Measurements from ENCODE around the gene LSM14B. TPM values are rescaled to one million over a fixed set of nuclear protein-coding genes. Genes with fewer than 3 reads are reported as not detected.

LSM14B gene
- total RNA-seq, 1 donor from 2014 or later = 35.1 TPM

DNA sequence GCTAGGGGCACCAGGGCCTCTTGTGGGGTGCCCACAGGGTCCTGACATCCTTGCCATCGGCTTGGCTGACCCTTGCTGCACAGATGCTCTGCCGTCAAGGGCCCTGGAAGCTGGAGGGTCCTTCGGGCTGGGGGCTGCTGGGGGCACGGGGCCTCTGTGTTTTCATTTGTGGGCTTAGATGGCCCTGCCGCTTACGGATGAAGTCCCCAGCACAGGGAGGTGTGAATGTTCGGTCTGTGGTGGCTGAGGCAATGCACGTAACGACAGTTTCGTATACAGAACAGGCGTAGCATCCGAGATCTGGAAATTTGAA is 35.8 kb downstream of the LSM14B start:
- no peak for ATAC-seq

DNA sequence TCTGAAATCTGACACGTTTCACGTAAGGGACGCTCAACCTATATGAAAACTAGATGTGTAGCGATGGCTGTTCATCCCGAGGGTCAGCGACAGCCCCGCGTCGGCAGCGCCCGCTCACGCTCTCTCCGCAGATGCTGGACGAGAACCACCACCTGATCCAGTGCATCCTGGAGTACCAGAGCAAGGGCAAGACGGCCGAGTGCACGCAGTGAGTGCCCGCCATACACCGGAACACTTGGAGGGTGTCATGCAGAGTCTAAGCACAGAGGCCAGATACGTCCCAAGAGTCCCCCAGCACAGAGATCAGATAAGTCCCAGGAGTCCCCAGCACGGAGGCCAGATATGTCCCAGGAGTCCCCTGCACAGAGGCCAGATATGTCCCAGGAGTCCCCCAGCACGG is 36.3 kb downstream of the LSM14B start:
- Histone ChIP-seq H3K4me3 (no peak overlapping the region), H3K36me3 (peaks cover 30% of the 10 kb centered on the region), H3K27ac (no peak overlapping the region), H3K27me3 (no peaks in the 10 kb centered on the region), H3K9me3 (no peaks in the 10 kb centered on the region), H3K4me1 (peaks cover 9% of the 10 kb centered on the region)
- DNase-seq = no peak
- ATAC-seq = no peak
- TF ChIP-seq, protein P1, sequence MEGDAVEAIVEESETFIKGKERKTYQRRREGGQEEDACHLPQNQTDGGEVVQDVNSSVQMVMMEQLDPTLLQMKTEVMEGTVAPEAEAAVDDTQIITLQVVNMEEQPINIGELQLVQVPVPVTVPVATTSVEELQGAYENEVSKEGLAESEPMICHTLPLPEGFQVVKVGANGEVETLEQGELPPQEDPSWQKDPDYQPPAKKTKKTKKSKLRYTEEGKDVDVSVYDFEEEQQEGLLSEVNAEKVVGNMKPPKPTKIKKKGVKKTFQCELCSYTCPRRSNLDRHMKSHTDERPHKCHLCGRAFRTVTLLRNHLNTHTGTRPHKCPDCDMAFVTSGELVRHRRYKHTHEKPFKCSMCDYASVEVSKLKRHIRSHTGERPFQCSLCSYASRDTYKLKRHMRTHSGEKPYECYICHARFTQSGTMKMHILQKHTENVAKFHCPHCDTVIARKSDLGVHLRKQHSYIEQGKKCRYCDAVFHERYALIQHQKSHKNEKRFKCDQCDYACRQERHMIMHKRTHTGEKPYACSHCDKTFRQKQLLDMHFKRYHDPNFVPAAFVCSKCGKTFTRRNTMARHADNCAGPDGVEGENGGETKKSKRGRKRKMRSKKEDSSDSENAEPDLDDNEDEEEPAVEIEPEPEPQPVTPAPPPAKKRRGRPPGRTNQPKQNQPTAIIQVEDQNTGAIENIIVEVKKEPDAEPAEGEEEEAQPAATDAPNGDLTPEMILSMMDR (IDR thresholded peaks at IDR 0.05) = no peak
- intact Hi-C loops (cut with DNase I) = no loop called here

More for the DNA sequence above, 35.8 kb downstream of the LSM14B start:
- Histone ChIP-seq H3K4me3 (no peak overlapping the region), H3K4me1 (peaks cover 9% of the 10 kb centered on the region), H3K9me3 (no peaks in the 10 kb centered on the region), H3K27me3 (no peaks in the 10 kb centered on the region), H3K36me3 (peaks cover 25% of the 10 kb centered on the region), H3K27ac (no peak overlapping the region)
- intact Hi-C loops (cut with DNase I) = no loop called here
- DNase-seq = no peak
- TF ChIP-seq, protein P1 (IDR thresholded peaks at IDR 0.05) = no peak

DNA sequence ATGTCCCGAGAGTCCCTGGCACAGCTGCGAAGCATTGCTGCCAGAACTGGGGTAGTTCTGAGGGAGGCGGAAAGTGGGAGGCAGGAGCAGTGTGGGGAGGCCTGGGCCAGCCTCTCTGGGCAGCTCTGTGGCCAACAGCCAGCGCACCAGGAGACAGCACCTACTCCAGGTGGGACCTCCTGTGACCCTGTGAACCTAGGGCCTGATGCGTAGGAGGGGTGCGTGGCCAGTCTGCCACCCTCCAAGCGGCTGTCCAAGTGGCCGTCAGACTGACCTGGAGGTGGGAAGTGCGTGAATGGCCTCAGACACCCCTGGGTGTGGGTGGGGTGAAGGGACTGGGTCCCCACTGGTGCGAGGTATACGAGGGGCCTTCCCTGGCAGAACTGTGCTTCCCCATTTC is 36.8 kb downstream of the LSM14B start:
- intact Hi-C loops (cut with DNase I) = no loop called here
- no peak for DNase-seq
- ATAC-seq = no peak
- Histone ChIP-seq H3K4me3 (no peak overlapping the region), H3K9me3 (no peaks in the 10 kb centered on the region), H3K4me1 (peaks cover 9% of the 10 kb centered on the region), H3K27ac (no peak overlapping the region), H3K36me3 (peaks cover 35% of the 10 kb centered on the region), H3K27me3 (no peaks in the 10 kb centered on the region)
- TF ChIP-seq, protein P1 (IDR thresholded peaks at IDR 0.05) = no peak

GRCh38 chr20:62159839-62160238 is 37.6 kb downstream of the LSM14B start:
- DNase-seq = no peak
- Histone ChIP-seq H3K4me3 (no peak overlapping the region), H3K27ac (no peak overlapping the region), H3K9me3 (no peaks in the 10 kb centered on the region), H3K27me3 (no peaks in the 10 kb centered on the region), H3K36me3 (peaks cover 43% of the 10 kb centered on the region), H3K4me1 (peaks cover 9% of the 10 kb centered on the region)
- no peak for ATAC-seq
- intact Hi-C loops (cut with DNase I) = no loop called here
- TF ChIP-seq, protein P1 (IDR thresholded peaks at IDR 0.05) = no peak

GRCh38 chr20:62160253-62160652 is 38.0 kb downstream of the LSM14B start:
- TF ChIP-seq, protein P1 (IDR thresholded peaks at IDR 0.05) = no peak
- Histone ChIP-seq H3K27me3 (no peaks in the 10 kb centered on the region), H3K4me1 (peaks cover 9% of the 10 kb centered on the region), H3K27ac (no peak overlapping the region), H3K36me3 (peaks cover 47% of the 10 kb centered on the region), H3K4me3 (no peak overlapping the region), H3K9me3 (no peaks in the 10 kb centered on the region)
- intact Hi-C loops (cut with DNase I) = no loop called here
- ATAC-seq = no peak
- no peak for DNase-seq

DNA sequence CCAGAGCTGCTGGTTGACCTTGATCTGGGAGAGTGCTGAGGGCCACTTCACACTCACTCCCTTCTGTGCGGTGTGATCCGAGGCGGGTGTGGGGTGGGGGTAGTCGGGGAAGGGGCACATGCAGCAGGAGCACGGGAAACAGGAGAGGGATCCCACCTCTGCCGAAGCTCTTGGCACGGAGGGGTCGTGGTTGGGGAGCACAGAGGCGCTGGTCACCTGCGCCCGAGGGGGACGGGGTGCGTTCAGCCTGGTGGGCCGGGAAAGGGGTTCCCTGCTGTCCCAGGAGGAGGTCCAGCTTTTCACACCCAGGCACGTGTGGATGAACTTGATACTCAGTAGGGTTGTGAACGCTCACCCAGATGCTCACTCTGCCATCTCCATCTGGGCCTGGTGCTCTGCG is 38.6 kb downstream of the LSM14B start:
- DNase-seq = no peak
- H3K27ac ChIP-seq = no peak overlapping the region
- H3K4me3 ChIP-seq = no peak overlapping the region
- peaks cover 9% of the 10 kb centered on the region for H3K4me1 ChIP-seq
- H3K27me3 ChIP-seq = no peaks in the 10 kb centered on the region
- ATAC-seq = no peak
- TF ChIP-seq, protein P1 (IDR thresholded peaks at IDR 0.05) = no peak
- peaks cover 54% of the 10 kb centered on the region for H3K36me3 ChIP-seq
- H3K9me3 ChIP-seq = no peaks in the 10 kb centered on the region
- intact Hi-C loops (cut with DNase I) = no loop called here
